GM19463 (cell line): ENCODE measurements around the gene KDR.

Source experiments
- ATAC-seq: cut with Tn5 transposase; IDR thresholded peaks from one replicate; pipeline ENCODE4 v1.9.1; 2021; ENCODE audit warnings: mild to moderate bottlenecking, moderate library complexity; ENCODE audit not compliant: unreplicated experiment

Gene KDR

GRCh38 chr4:55125087-55125721, at the start of gene KDR:
Gene KDR (minus strand): TSS chr4:55125595. CDS start chr4:55125293, 302 bp downstream.
- ATAC-seq = no peak

GRCh38 chr4:55173580-55173979, 48.2 kb upstream of the KDR start:
- ATAC-seq = no peak

DNA sequence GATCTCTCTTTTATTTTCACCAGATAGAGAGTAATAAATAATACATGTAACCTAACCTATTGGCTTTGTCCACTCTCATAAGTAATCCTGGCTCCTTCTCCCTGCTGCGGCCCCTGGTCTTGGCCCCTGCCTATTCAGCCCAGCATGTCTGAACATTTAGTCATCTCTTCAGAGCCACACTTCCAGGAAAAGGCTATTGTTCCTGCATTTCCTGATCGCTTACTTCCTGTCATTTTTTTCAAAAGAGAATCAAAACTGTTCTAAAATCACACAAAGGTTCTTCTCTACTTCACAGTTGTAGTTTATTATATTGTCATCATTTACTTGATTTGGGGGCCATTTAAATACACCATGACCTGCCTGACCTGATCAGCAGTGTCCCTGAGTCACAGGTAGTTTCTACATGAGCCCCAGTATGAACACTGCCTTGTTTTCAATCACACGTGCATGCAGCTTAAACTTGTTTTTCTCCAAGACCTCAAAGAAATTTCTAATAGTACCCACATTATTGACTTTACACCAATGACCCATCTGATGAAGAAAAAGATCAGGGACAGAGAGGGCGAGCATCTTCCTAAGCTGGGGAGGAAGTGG, 47.4 kb upstream of the KDR start:
- no peak for ATAC-seq

GRCh38 chr4:55170462-55170861, 45.1 kb upstream of the KDR start:
- ATAC-seq = no peak

GRCh38 chr4:55169352-55169961, 44.1 kb upstream of the KDR start:
- ATAC-seq = no peak

DNA sequence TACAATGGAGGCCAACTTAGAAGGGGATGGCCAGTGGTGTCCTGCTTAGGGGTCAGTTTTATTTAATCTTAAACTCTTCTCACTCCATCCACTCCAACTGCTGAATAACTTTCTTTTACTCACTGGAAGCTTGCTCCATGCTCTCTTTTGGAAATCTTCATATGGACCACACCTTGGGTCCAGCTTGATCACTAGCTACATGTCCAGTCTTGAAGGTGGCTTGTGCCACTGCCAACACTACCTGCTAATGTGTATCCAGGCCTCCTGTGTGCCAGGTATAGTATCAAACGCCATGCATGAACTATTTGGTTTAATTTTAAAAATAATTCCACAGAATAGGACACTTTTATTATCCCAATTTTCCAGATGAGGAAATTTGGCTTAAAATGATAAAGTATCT, 37.0 kb upstream of the KDR start:
- no peak for ATAC-seq

- ATAC-seq = no peak
Observed at GRCh38 chr4:55161739-55162138, 36.3 kb upstream of the KDR start.

DNA sequence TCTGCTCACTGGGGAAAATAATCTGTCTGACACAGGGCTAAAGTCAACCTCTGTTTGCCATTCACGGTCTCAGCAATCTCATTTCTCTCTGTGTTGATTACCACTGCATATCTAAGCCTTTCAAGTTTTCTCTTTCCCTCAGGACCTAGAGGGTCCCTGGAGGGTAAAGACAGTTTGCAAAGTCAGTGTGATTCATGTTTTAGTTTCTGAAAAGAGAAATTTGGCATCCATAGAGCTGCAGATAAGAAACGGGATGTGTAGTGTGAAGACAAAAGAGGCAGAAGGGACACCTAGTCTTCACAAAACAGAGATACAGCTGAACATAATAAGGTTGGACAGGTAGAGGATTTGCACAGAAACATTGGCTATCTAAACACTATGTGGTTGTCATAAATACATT, 34.5 kb upstream of the KDR start:
- ATAC-seq = no peak

DNA sequence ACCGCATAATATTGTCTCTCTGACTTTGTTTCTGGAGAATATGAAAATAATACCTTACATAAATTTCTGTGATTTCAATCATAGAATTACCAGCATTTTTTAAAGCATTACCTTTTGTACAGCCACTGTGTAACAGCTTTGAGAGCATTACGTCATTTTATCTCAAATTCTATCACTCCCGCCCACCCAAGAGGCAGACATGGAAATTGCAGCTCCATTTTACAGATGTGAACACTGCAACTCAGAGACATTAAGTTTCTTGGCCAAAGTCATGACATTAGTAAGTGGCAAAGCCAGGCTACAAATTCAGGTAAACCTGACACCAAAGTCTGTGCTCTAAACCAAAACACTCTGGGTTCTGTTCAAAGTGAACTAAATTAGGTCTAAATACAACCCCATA, 33.6 kb upstream of the KDR start:
- no peak for ATAC-seq

GRCh38 chr4:55157559-55158277, 32.3 kb upstream of the KDR start:
- no peak for ATAC-seq

GRCh38 chr4:55154933-55155332, 29.5 kb upstream of the KDR start:
- no peak for ATAC-seq

DNA sequence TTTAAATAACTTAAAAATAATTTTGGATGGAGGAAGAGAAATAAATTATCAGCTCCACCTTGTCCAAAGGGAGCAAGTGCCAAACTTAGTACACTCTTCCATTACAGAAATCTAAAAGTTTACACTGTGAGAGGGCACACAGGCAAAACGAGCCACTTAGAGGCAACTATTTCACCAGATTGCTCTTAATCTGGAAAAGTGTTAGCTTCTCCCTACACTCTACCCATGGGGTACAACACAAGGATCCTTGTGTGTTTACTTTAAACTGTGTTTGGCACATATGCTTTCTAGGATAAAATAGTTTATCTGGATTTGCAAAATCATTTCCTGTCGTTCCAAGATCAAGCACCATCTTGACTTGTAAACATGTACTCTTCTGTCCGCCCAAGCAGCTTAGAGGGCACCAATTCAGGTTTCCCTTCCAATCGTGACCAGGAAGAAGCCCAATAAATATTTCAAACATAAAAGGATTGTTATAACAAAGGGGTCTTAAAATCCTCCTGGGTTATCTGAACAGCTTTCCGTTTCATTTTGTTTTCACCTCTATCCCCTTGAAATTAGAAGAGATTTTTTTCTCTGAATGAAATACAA, 29.0 kb upstream of the KDR start:
- no peak for ATAC-seq

DNA sequence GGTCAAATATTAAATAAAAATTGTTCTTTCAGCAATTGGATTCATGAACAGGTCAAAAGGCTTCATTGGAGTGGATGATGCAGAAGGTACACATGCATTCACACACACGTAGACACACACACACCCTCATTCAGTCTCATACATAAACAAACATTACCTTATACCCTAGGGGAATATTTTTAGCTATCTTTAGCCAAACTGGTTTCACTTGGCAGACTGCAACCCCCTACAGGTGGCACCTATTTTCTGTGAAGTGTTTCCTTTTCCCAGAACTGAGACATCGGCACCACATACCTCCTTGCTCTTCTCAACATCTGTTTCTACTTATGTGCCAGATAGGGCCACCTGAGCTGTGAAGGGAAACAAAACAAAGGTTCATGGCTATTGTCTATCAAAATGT, 18.5 kb upstream of the KDR start:
- no peak for ATAC-seq

DNA sequence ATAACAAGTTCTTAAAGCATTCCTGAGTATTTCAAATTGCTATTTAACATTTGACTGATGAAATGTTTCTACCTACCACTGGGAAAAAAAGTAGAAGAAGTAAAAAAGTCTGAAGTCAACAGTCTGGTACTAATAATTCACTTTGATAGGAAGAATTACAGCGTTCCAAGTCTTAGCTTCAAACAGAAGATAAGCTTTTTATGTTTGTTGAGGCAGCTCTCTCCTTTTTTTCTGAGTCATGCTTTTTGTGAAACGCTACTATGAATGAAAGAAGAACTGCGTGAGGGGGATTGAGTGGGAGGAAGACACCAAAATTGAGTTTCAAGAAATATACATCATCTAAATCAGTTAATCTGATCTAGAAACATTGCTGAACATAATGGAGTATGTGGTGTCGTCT, 13.0 kb upstream of the KDR start:
- ATAC-seq = no peak

- ATAC-seq = no peak
Observed at GRCh38 chr4:55136634-55137033, 11.2 kb upstream of the KDR start.

GRCh38 chr4:55133951-55134350, 8.6 kb upstream of the KDR start:
- ATAC-seq = no peak

GRCh38 chr4:55132775-55133174, 7.4 kb upstream of the KDR start:
- no peak for ATAC-seq

DNA sequence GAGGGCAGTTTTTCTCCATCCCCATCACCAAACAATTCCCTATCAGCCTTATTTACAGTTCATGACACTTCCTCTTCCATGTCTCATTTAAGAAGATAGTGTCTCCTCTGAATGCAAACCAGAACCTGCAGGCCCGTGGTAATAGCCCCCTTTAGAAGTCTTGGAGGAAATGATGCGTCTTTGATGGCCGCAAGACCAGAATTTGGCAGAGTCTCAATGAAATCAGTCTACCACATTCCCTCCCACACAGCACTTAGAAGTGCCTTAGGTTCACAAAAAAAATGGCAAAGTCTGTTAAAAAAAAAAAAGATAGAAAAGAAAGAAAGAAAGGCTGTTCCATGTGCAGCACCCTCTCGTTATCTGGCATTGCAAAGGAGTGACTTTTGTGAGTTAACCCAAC, 2.1 kb upstream of the KDR start:
- no peak for ATAC-seq

- ATAC-seq = no peak
Observed at GRCh38 chr4:55127053-55127452, 1.7 kb upstream of the KDR start.

DNA sequence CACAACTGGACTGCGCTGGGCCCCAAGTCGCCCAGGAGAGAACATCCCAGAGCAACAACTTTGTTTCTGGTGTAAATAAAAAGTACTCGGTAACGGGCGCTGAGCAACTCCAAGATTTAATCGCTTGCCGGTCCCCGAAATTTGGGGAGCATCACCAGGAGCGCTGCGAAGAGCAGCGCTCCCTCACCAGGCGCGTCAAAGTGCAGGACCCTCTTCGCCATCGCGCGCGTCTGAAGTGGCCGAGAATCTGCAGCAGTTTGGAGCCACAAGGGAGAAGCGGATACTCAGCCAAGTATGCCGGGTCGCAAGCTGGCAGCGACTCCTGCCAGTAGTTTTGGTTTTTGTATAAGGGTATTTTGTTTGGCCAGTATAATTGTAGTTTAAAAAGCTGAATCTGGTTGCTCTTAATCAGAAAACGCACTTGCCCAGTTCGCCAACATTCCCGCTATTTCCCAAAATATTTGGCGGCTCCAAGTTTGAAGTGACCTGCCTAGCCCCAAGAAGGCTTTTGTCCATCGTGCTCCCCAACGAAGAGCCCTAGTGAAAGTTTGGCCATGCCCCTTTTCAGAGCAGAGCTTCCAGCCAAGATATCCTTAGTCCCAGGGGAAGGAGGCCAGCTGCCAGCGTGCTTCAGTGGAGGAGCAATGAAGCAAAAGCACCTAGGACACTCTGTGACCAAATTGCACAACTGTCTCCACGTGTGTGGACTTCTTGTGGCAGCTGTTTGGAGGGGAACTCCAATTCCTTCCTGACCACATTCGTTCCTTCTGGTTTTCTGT, 557 bp upstream of the KDR start:
- no peak for ATAC-seq
